CD4-positive, alpha-beta T cell treated with Interferon gamma for 1 hour (primary cell): Measurements from ENCODE around the gene FOXF1.

Experiments used
- DNase-seq: peaks from one replicate; pipeline ENCODE4 v3.0.0-alpha.2; 2020

Gene FOXF1

DNA sequence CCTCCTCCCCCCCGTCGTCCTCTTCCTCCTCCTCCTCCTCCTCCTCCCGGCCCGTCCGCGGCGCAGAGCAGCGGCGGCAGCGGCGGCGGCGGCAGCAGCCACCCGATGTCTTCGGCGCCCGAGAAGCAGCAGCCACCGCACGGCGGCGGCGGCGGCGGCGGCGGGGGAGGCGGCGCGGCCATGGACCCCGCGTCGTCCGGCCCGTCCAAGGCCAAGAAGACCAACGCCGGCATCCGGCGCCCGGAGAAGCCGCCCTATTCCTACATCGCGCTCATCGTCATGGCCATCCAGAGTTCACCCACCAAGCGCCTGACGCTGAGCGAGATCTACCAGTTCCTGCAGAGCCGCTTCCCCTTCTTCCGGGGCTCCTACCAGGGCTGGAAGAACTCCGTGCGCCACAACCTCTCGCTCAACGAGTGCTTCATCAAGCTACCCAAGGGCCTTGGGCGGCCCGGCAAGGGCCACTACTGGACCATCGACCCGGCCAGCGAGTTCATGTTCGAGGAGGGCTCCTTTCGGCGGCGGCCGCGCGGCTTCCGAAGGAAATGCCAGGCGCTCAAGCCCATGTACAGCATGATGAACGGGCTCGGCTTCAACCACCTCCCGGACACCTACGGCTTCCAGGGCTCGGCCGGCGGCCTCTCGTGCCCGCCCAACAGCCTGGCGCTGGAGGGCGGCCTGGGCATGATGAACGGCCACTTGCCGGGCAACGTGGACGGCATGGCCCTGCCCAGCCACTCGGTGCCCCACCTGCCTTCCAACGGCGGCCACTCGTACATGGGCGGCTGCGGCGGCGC lies at the start of gene FOXF1:
TSS of gene FOXF1 (plus strand) at position 63 of the 797 bp plus-strand sequence. CDS start at position 106, 43 bp downstream.
- no peak for DNase-seq

- no peak for DNase-seq
These were observed 49.3 kb upstream of the FOXF1 start for GRCh38 chr16:86461037-86461436.

GRCh38 chr16:86462334-86463084 lies 47.8 kb upstream of the FOXF1 start:
- DNase-seq: no peak

- no peak for DNase-seq
These were observed 46.3 kb upstream of the FOXF1 start for GRCh38 chr16:86464044-86464443.

GRCh38 chr16:86465434-86465833 lies 44.9 kb upstream of the FOXF1 start:
- no peak for DNase-seq

DNA sequence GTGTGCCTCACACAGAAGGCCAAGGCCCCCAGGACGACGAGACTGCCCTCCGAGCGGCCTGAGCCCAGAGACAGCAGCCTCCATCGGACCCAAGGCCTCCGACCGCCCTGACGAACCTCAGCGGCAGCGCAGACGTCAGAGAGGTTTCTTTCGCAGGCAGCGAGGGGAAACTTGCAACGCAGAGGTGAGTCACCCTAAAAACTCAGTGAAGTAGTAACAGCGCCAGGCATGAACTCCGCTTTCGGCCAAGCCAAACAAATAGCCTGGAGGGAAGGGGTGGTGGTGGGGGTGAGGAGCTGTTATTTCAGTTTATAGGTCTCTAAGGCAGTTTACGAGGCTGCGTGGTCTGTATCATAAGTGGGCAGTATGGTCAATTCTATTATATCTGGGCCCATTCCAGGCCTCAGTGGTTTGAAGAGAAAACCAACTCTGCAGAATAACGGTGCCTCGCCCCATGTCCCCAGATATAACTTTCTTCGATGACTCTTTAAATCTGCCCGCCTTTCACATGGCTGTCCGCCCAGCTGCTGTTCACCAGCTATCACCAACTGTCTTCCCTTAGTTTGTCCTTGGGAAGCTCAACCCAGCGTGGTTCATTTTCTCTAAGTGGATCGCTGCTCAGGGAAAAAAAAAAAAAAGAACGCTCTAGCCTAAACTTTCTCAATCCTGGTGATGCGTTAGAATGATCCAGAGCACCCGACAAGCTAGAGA lies 43.5 kb upstream of the FOXF1 start:
- DNase-seq: no peak

- DNase-seq: no peak
These were observed 42.8 kb upstream of the FOXF1 start for GRCh38 chr16:86467490-86467889.

DNA sequence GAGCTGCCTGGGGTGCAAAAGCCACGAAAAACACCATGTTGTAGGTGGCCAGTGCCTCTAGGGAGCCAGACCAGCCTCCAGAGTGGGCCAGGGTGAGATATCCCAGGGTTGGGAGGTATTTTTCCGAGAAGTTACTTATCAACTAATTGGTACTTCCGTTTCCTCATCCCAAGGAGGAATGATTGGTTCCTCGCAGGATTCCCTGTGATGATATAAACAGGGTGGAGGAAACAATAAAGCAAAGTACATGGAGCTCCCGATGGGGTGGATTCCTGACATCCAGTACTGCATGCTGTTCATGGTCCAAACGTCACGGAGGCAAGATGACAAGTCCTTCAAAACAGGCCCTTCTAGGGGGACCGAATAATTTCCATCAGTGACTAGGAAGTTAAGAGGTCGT lies 39.4 kb upstream of the FOXF1 start:
- DNase-seq: no peak

GRCh38 chr16:86471896-86472295 lies 38.4 kb upstream of the FOXF1 start:
- no peak for DNase-seq

GRCh38 chr16:86472366-86472765 lies 38.0 kb upstream of the FOXF1 start:
- DNase-seq: no peak

DNA sequence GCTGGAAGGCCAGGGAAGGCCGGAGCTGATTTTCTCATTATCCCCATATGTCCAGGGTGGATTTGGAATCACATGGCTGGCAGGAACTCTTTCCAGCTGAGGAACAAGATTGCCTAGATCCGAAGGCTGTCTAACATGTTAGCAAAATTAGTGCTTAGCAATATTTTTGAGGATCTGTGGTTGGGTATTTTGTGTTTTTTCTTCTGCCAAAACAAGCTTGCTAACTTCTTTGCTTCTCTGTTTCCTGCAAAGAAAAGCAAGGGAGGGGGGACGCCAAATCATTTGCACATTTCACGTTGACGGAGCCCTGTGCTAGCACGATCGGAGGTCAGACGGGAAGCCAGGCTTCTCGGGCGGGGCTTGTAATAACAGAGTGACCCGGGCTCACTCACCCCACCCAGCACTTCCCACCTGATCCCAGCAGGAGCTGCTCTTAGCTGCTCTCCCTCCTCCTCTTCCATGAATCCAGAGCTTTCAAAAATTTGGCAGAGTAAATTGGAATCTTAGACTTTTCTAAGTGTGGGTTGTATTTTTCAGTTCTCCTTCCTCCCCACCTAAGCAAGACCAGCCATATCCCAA lies 33.3 kb upstream of the FOXF1 start:
- DNase-seq: no peak

DNA sequence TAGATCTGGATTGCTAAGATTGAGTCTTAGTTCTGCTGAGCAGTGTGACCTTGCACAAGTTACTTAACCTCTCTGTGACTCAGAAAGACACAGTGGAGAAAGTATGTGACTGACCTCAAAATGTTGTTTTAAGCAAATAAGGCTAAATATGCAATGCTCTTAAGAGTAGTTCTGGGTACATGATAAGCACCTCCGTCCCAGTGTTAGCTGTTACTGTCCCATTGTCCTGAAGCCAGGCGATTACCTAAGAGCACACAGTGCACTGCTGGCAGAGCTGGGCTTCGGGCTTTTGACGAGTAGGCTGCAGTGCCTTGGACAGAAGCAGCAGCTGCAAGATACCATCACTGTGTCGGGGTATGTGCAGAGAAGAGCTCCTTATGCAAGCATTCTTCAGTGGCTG lies 32.7 kb upstream of the FOXF1 start:
- DNase-seq: no peak

DNA sequence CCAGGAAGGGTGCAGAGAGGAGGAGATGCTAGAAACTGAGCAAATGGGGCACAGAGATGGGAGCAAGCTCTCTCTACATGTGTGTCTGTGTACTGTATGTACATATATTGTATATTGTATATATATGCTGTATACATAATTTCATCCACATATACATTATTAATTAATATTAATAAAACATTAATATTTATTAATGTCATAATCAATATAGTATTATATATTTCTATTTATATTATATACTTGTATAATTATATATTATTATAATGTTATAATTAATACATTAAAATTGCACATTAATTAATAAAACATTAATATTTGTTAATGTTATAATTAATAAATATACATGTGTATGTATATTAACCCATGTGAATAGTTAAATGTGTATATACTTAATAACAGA lies 31.5 kb upstream of the FOXF1 start:
- DNase-seq: no peak

GRCh38 chr16:86479419-86479818 lies 30.9 kb upstream of the FOXF1 start:
- DNase-seq: no peak

DNA sequence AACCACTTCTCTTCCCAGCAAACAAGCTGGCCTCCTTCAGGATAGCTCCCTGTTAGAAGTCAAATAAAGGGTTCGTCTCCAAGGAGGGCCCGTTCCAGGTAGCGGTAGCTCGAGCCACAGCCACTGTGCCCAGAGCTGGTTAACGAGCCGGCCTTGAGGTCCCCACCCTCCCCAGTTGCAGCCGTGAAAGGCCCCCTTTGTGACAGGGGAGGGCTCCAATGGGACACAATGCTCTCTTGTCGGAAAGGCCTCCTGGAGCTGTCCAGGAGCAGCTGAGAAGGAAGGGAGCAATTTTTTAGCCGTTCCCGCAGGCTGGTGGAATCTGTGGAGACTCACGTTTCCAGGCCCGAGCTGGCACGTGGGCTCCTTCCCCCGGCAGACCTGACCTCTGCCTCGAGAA lies 29.9 kb upstream of the FOXF1 start:
- no peak for DNase-seq

DNA sequence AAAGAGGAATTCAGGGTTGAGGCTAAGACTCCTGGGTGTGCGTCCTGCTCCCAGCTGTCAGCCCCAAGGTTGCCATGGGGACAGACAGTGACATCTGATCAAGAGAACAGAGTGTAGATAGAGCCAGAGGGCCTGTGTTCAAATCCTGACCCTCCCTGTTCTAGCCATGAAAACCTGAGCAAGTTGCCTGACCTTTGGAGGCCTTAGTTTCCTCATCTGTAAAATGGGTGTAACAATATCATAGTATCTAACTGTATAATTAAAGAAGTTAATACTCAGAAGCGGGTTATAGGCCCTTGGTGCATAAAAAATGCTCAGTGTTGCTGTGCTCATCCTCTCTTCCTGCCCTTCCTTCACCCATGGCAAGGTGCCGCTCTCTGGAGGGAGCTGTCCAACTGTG lies 28.7 kb upstream of the FOXF1 start:
- no peak for DNase-seq

DNA sequence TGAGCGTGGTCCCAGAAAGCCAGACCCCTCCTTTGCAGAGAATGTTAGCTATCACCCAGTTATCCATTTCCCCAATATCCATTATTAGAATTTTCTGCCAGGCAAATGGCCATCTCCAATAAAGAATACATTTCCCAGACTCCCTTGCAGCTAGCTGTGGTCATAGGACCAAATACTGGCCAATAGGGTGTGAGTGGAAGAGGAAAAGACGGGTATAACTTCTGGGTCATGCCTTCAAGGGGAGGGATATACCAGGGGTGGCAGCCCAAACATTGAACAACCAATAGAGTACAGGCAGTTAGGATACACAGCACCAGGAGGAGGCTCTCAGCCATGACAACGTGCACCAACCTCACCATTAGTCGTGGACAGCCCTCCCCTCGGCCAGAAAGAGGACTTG lies 26.1 kb upstream of the FOXF1 start:
- no peak for DNase-seq

DNA sequence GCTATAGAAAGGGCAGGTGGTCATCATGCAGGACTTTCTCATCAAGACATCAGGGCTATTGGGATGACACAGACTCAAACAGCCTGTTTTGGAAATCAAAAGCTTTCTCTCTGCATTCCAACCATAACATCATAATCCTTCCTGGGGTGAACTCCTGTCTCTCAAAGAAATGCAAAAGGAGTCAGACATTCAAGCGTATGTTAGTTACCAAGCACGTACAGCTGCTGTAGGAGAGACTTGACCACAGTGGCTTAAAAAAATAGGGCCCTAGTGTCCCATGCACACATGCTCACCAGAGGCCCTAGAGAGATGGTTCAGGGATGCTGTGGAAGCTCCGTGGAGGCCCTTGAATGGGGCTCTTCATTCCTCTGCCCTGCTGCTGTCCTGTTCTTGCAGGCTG lies 24.6 kb upstream of the FOXF1 start:
- DNase-seq: no peak

- DNase-seq: no peak
These were observed 19.3 kb upstream of the FOXF1 start for GRCh38 chr16:86490859-86491639.

GRCh38 chr16:86491640-86492023 lies 18.7 kb upstream of the FOXF1 start:
- no peak for DNase-seq

- DNase-seq: no peak
These were observed 17.9 kb upstream of the FOXF1 start for GRCh38 chr16:86492267-86492960.
